Muscle of leg (tissue), 11 donors: ENCODE results near the gene COL5A3. TPM values are rescaled to one million over a fixed set of nuclear protein-coding genes. Genes with fewer than 3 reads are reported as not detected.
"Not testable (repeated sequence)": the region's sequence is repeated elsewhere in the genome, so short reads cannot be mapped to it uniquely, and the experiment has no call there.

Source experiments
- DNase-seq: peaks from one replicate; pipeline ENCODE4 v3.0.0; 2013
- H3K27ac ChIP-seq: one replicate; pipeline ENCODE4 v1.5.1; 2013; ENCODE audit warnings: mild to moderate bottlenecking, low read length, control low read depth
- H3K27me3 ChIP-seq: one replicate; pipeline ENCODE4 v1.6.1; 2013; ENCODE audit warnings: low read length; ENCODE audit not compliant: control insufficient read depth, insufficient read depth
- H3K36me3 ChIP-seq: one replicate; pipeline ENCODE4 v1.6.1; 2013; ENCODE audit warnings: low read length; ENCODE audit not compliant: control insufficient read depth, insufficient read depth
- H3K4me1 ChIP-seq: one replicate; pipeline ENCODE4 v1.6.1; 2013; ENCODE audit warnings: low read length; ENCODE audit not compliant: control insufficient read depth, insufficient read depth
- H3K4me3 ChIP-seq: one replicate; pipeline ENCODE4 v1.5.1; 2013; ENCODE audit warnings: low read length, control low read depth
- H3K9me3 ChIP-seq: replicated peaks from 2 replicates; pipeline ENCODE4 v1.6.1; 2013; ENCODE audit warnings: low read depth, low read length; ENCODE audit not compliant: control insufficient read depth
- WGBS: methylation state at CpG from one replicate; pipeline ENCODE4 v1.1.5; 2013; ENCODE audit warnings: missing lambda C conversion rate; ENCODE audit not compliant: insufficient coverage; 5-methylcytosine and 5-hydroxymethylcytosine counted together
- polyA plus RNA-seq, 8 donors: library from polyadenylated mRNA; unstranded; fragments of 120-200 nt; gene quantifications; one replicate each; pipeline versions ENCODE4 v1.2.1 to v1.2.3, GENCODE V29; 2013; ENCODE audit warnings: inconsistent platforms in 1 of 8, low replicate concordance in 1 of 8; ENCODE audit not compliant: insufficient read length in 8 of 8, insufficient read depth in 1 of 8
- total RNA-seq: library from RNA; stranded (reverse); fragments of 120-200 nt; gene quantifications from one replicate; pipeline ENCODE4 v1.2.4, GENCODE V29; 2013

COL5A3 gene
- total and polyA plus RNA-seq, 9 donors, result 42.0 to 122 (median 89.4) TPM

- 43% methylated on average over 5 of the region's 7 CpGs for WGBS
- no peaks in the 10 kb centered on the region for H3K4me1 ChIP-seq
- no peak overlapping the region for H3K27ac ChIP-seq
- H3K36me3 ChIP-seq, result peaks cover 33% of the 10 kb centered on the region
- no peak for DNase-seq
- no peak overlapping the region for H3K4me3 ChIP-seq
- no peaks in the 10 kb centered on the region for H3K9me3 ChIP-seq
- H3K27me3 ChIP-seq, result peaks cover 4% of the 10 kb centered on the region
These were observed 47.5 kb downstream of the COL5A3 start for GRCh38 chr19:9962623-9963290.

GRCh38 chr19:9961103-9961502 lies 49.2 kb downstream of the COL5A3 start:
- H3K4me3 ChIP-seq, result no peak overlapping the region
- no peak for DNase-seq
- peaks cover 35% of the 10 kb centered on the region for H3K36me3 ChIP-seq
- no peaks in the 10 kb centered on the region for H3K4me1 ChIP-seq
- H3K27ac ChIP-seq, result no peak overlapping the region
- no peaks in the 10 kb centered on the region for H3K9me3 ChIP-seq
- peaks cover 2% of the 10 kb centered on the region for H3K27me3 ChIP-seq
- WGBS, result no CpG with 5 or more reads among the region's 4 CpGs

- Histone ChIP-seq H3K4me3 (no peak overlapping the region), H3K36me3 (peaks cover 27% of the 10 kb centered on the region), H3K27me3 (no peaks in the 10 kb centered on the region), H3K27ac (no peak overlapping the region), H3K9me3 (no peaks in the 10 kb centered on the region), H3K4me1 (no peaks in the 10 kb centered on the region)
- WGBS, result no CpG with 5 or more reads among the region's 1 CpG
- no peak for DNase-seq
These were observed 51.9 kb downstream of the COL5A3 start for GRCh38 chr19:9958379-9958821.

- Histone ChIP-seq H3K9me3 (no peaks in the 10 kb centered on the region), H3K4me3 (no peak overlapping the region), H3K27me3 (no peaks in the 10 kb centered on the region), H3K36me3 (peaks cover 18% of the 10 kb centered on the region), H3K27ac (no peak overlapping the region), H3K4me1 (no peaks in the 10 kb centered on the region)
- DNase-seq, result no peak
- no CpG with 5 or more reads among the region's 3 CpGs for WGBS
These were observed 53.3 kb downstream of the COL5A3 start for GRCh38 chr19:9956956-9957355.

GRCh38 chr19:9953802-9954542 lies 56.3 kb downstream of the COL5A3 start:
- WGBS, result 79% methylated on average over 8 of the region's 18 CpGs
- no peak for DNase-seq
- H3K36me3 ChIP-seq, result peaks cover 4% of the 10 kb centered on the region
- H3K9me3 ChIP-seq, result no peaks in the 10 kb centered on the region
- no peaks in the 10 kb centered on the region for H3K27me3 ChIP-seq
- H3K27ac ChIP-seq, result no peak overlapping the region
- no peaks in the 10 kb centered on the region for H3K4me1 ChIP-seq
- no peak overlapping the region for H3K4me3 ChIP-seq

GRCh38 chr19:9952276-9952675 lies 58.0 kb downstream of the COL5A3 start:
- no peaks in the 10 kb centered on the region for H3K27me3 ChIP-seq
- no peaks in the 10 kb centered on the region for H3K9me3 ChIP-seq
- no peak for DNase-seq
- no peak overlapping the region for H3K27ac ChIP-seq
- peaks cover 3% of the 10 kb centered on the region for H3K4me1 ChIP-seq
- 73% methylated on average over 3 of the region's 5 CpGs for WGBS
- no peak overlapping the region for H3K4me3 ChIP-seq
- peaks cover 3% of the 10 kb centered on the region for H3K36me3 ChIP-seq

GRCh38 chr19:9947441-9947840 lies 62.9 kb downstream of the COL5A3 start:
- H3K27me3 ChIP-seq, result no peaks in the 10 kb centered on the region
- no peak for DNase-seq
- no peak overlapping the region for H3K27ac ChIP-seq
- no peak overlapping the region for H3K4me3 ChIP-seq
- no CpG with 5 or more reads among the region's 4 CpGs for whole genome bisulfite sequencing
- H3K36me3 ChIP-seq, result no peaks in the 10 kb centered on the region
- H3K4me1 ChIP-seq, result peaks cover 21% of the 10 kb centered on the region
- H3K9me3 ChIP-seq, result no peaks in the 10 kb centered on the region

GRCh38 chr19:9946528-9947125 lies 63.7 kb downstream of the COL5A3 start:
- not testable (repeated sequence) for H3K27me3 ChIP-seq, H3K4me3 ChIP-seq, H3K27ac ChIP-seq, DNase-seq, H3K9me3 ChIP-seq, H3K36me3 ChIP-seq
- WGBS, result 71% methylated on average over 5 of the region's 7 CpGs
- peaks cover 21% of the 10 kb centered on the region for H3K4me1 ChIP-seq

GRCh38 chr19:9945319-9945966 lies 64.9 kb downstream of the COL5A3 start:
- H3K4me3 ChIP-seq, result no peak overlapping the region
- WGBS, result 10% methylated on average over 17 of the region's 18 CpGs
- H3K27ac ChIP-seq, result peak overlapping the region; percentile 92
- no peaks in the 10 kb centered on the region for H3K27me3 ChIP-seq
- peaks cover 21% of the 10 kb centered on the region for H3K4me1 ChIP-seq
- peaks cover 8% of the 10 kb centered on the region for H3K9me3 ChIP-seq
- peak; percentile 98 for DNase-seq
- H3K36me3 ChIP-seq, result no peaks in the 10 kb centered on the region

GRCh38 chr19:9943744-9944143 lies 66.6 kb downstream of the COL5A3 start:
- 100% methylated on average over 1 of the region's 6 CpGs for WGBS
- Histone ChIP-seq H3K9me3 (peaks cover 8% of the 10 kb centered on the region), H3K27ac (no peak overlapping the region), H3K27me3 (no peaks in the 10 kb centered on the region), H3K4me1 (peaks cover 21% of the 10 kb centered on the region), H3K4me3 (no peak overlapping the region), H3K36me3 (no peaks in the 10 kb centered on the region)
- DNase-seq, result no peak
